Measurements from ENCODE around the gene FAM24B. TPM values are rescaled to one million over a fixed set of nuclear protein-coding genes. Genes with fewer than 3 reads are reported as not detected.
A peak's percentile ranks its signal among the peaks of the same experiment; 100 is the strongest.

Gene FAM24B, protein sequence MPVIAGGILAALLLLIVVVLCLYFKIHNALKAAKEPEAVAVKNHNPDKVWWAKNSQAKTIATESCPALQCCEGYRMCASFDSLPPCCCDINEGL
- 1 to 10 TPM in 1 of 2 donors, under 1 TPM in 1; 0.84 to 2.0 TPM for total RNA-seq
- polyA plus RNA-seq, result under 1 TPM in 1 of 2 donors, not detected in 1; 0.21 TPM

GRCh38 chr10:122879339-122880273 is at the start of gene FAM24B:
FAM24B (minus strand) TSS chr10:122879581; CDS start chr10:122850515, 29,066 bp downstream.
- no peak within 1 kb of the TSS for H3K27ac ChIP-seq (ENCODE audit: low read depth in 1 of 2, low read length in 2 of 2)
- H3K4me3 ChIP-seq (ENCODE audit: low read depth in 1 of 3, low read length in 3 of 3), result peak within 1 kb of the TSS; percentile 39 to 77 (median 51)
- 4% methylated on average over 95 of the region's 95 CpGs for WGBS
- H3K9me3 ChIP-seq (ENCODE audit: control insufficient read depth in 4 of 4, low read length in 3 of 4), result no peaks in the 10 kb centered on the region
- H3K9ac ChIP-seq (ENCODE audit: low read depth in 1 of 2, low read length in 2 of 2), result peak within 1 kb of the TSS in 1 of 2 donors; percentile 11
- peak; percentile 89 for DNase-seq (ENCODE audit: low spot score)
- TF ChIP-seq, protein P1, sequence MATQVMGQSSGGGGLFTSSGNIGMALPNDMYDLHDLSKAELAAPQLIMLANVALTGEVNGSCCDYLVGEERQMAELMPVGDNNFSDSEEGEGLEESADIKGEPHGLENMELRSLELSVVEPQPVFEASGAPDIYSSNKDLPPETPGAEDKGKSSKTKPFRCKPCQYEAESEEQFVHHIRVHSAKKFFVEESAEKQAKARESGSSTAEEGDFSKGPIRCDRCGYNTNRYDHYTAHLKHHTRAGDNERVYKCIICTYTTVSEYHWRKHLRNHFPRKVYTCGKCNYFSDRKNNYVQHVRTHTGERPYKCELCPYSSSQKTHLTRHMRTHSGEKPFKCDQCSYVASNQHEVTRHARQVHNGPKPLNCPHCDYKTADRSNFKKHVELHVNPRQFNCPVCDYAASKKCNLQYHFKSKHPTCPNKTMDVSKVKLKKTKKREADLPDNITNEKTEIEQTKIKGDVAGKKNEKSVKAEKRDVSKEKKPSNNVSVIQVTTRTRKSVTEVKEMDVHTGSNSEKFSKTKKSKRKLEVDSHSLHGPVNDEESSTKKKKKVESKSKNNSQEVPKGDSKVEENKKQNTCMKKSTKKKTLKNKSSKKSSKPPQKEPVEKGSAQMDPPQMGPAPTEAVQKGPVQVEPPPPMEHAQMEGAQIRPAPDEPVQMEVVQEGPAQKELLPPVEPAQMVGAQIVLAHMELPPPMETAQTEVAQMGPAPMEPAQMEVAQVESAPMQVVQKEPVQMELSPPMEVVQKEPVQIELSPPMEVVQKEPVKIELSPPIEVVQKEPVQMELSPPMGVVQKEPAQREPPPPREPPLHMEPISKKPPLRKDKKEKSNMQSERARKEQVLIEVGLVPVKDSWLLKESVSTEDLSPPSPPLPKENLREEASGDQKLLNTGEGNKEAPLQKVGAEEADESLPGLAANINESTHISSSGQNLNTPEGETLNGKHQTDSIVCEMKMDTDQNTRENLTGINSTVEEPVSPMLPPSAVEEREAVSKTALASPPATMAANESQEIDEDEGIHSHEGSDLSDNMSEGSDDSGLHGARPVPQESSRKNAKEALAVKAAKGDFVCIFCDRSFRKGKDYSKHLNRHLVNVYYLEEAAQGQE (IDR thresholded peaks at IDR 0.05), result no peak
- TF ChIP-seq FOXA1 (IDR thresholded peaks at IDR 0.05) (no peak), GABPA (IDR thresholded peaks at IDR 0.05 in 1 of 2, conservative IDR thresholded peaks at IDR 0.05 in 1 of 2) (peak in 1 of 2 donors; percentile 40), TAF1 (conservative IDR thresholded peaks at IDR 0.05) (no peak), RAD21 (IDR thresholded peaks at IDR 0.05) (peak in 1 of 2 donors; percentile 4), JUND (IDR thresholded peaks at IDR 0.05) (no peak), SP1 (IDR thresholded peaks at IDR 0.05) (no peak), YY1 (IDR thresholded peaks at IDR 0.05) (peak; percentile 65), HNF4A (conservative IDR thresholded peaks at IDR 0.05) (peak in 1 of 2 donors; percentile 62), ZBTB33 (IDR thresholded peaks at IDR 0.05) (peak; percentile 40), FOXA2 (IDR thresholded peaks at IDR 0.05) (no peak), RXRA (IDR thresholded peaks at IDR 0.05) (no peak), MAX (IDR thresholded peaks at IDR 0.05) (peak; percentile 95)
- TF ChIP-seq, protein P2, sequence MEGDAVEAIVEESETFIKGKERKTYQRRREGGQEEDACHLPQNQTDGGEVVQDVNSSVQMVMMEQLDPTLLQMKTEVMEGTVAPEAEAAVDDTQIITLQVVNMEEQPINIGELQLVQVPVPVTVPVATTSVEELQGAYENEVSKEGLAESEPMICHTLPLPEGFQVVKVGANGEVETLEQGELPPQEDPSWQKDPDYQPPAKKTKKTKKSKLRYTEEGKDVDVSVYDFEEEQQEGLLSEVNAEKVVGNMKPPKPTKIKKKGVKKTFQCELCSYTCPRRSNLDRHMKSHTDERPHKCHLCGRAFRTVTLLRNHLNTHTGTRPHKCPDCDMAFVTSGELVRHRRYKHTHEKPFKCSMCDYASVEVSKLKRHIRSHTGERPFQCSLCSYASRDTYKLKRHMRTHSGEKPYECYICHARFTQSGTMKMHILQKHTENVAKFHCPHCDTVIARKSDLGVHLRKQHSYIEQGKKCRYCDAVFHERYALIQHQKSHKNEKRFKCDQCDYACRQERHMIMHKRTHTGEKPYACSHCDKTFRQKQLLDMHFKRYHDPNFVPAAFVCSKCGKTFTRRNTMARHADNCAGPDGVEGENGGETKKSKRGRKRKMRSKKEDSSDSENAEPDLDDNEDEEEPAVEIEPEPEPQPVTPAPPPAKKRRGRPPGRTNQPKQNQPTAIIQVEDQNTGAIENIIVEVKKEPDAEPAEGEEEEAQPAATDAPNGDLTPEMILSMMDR (IDR thresholded peaks at IDR 0.05; ENCODE audit: low read depth, low read length, missing input control), result no peak
- TF ChIP-seq, protein P3, sequence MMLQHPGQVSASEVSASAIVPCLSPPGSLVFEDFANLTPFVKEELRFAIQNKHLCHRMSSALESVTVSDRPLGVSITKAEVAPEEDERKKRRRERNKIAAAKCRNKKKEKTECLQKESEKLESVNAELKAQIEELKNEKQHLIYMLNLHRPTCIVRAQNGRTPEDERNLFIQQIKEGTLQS (IDR thresholded peaks at IDR 0.05), result no peak
- no peaks in the 10 kb centered on the region for H3K36me3 ChIP-seq (ENCODE audit: control insufficient read depth in 4 of 4, insufficient read depth in 3 of 4, low read depth in 1 of 4, low read length in 3 of 4)
- H3K4me1 ChIP-seq (ENCODE audit: control insufficient read depth in 4 of 4, insufficient read depth in 4 of 4, low read length in 3 of 4), result peaks cover 5 to 16% (median 11%) of the 10 kb centered on the region in 4 donors
- no peaks in the 10 kb centered on the region for H3K27me3 ChIP-seq (ENCODE audit: control insufficient read depth in 4 of 4, insufficient read depth in 4 of 4, low read length in 3 of 4)

All from liver (tissue), 9 donors.